ENCODE results near the gene GPR148. TPM values are rescaled to one million over a fixed set of nuclear protein-coding genes. Genes with fewer than 3 reads are reported as not detected.

GPR148 gene
- total RNA-seq, 1 donor from 2014 or later: not detected

GRCh38 chr2:130762031-130762909 lies 33.4 kb downstream of the GPR148 start:
- Histone ChIP-seq H3K36me3 (ENCODE audit: insufficient read depth, low read length) (no peaks in the 10 kb centered on the region), H3K9me3 (ENCODE audit: insufficient read depth, low read depth, low read length) (no peaks in the 10 kb centered on the region), H4K20me1 (ENCODE audit: insufficient read depth, low read length) (no peaks in the 10 kb centered on the region), H3K4me2 (ENCODE audit: low read length) (no peak overlapping the region), H3K9ac (ENCODE audit: low read length) (no peak overlapping the region), H3K79me2 (ENCODE audit: insufficient read depth, low read length) (no peaks in the 10 kb centered on the region), H3K4me1 (ENCODE audit: insufficient read depth, low read length) (no peaks in the 10 kb centered on the region), H2AFZ (ENCODE audit: low read depth, low read length) (no peak overlapping the region), H3K27ac (ENCODE audit: low read depth, low read length) (no peak overlapping the region), H3K27me3 (ENCODE audit: insufficient read depth, low read length) (peaks cover 2% of the 10 kb centered on the region), H3K4me3 (ENCODE audit: insufficient read depth, low read depth, low read length) (no peak overlapping the region)
- H3K4me3 Mint-ChIP-seq (ENCODE audit: unreplicated experiment): no peak overlapping the region
- FAIRE-seq (no peak), DNase-seq (ENCODE audit: low read depth) (no peak)
- TF ChIP-seq CTCF (IDR thresholded peaks at IDR 0.05; ENCODE audit: insufficient read depth, low read depth, low read length): no peak
- no peak for TF ChIP-seq EZH2 (IDR thresholded peaks at IDR 0.05; ENCODE audit: insufficient read depth, low read length)
- H3K9me3 Mint-ChIP-seq (ENCODE audit: unreplicated experiment): no peaks in the 10 kb centered on the region
- H3K4me1 Mint-ChIP-seq (ENCODE audit: low read depth, unreplicated experiment): no peaks in the 10 kb centered on the region
- no peaks in the 10 kb centered on the region for H3K36me3 Mint-ChIP-seq (ENCODE audit: low read depth, unreplicated experiment)
- peaks cover 45% of the 10 kb centered on the region for H3K27me3 Mint-ChIP-seq (ENCODE audit: low read depth, unreplicated experiment)
- no peak overlapping the region for H3K27ac Mint-ChIP-seq (ENCODE audit: unreplicated experiment)

GRCh38 chr2:130762910-130763385 lies 34.1 kb downstream of the GPR148 start:
- H3K36me3 ChIP-seq (ENCODE audit: insufficient read depth, low read length): no peaks in the 10 kb centered on the region
- Mint-ChIP-seq H3K27me3 (ENCODE audit: low read depth, unreplicated experiment) (peaks cover 46% of the 10 kb centered on the region), H3K4me3 (ENCODE audit: unreplicated experiment) (no peak overlapping the region), H3K4me1 (ENCODE audit: low read depth, unreplicated experiment) (no peaks in the 10 kb centered on the region), H3K9me3 (ENCODE audit: unreplicated experiment) (no peaks in the 10 kb centered on the region), H3K27ac (ENCODE audit: unreplicated experiment) (no peak overlapping the region), H3K36me3 (ENCODE audit: low read depth, unreplicated experiment) (peaks cover under 1% of the 10 kb centered on the region)
- no peak overlapping the region for H3K4me2 ChIP-seq (ENCODE audit: low read length)
- no peaks in the 10 kb centered on the region for H3K79me2 ChIP-seq (ENCODE audit: insufficient read depth, low read length)
- no peaks in the 10 kb centered on the region for H3K4me1 ChIP-seq (ENCODE audit: insufficient read depth, low read length)
- no peaks in the 10 kb centered on the region for H4K20me1 ChIP-seq (ENCODE audit: insufficient read depth, low read length)
- no peaks in the 10 kb centered on the region for H3K9me3 ChIP-seq (ENCODE audit: insufficient read depth, low read depth, low read length)
- no peak for TF ChIP-seq EZH2 (IDR thresholded peaks at IDR 0.05; ENCODE audit: insufficient read depth, low read length)
- no peak for TF ChIP-seq CTCF (IDR thresholded peaks at IDR 0.05; ENCODE audit: insufficient read depth, low read depth, low read length)
- no peaks in the 10 kb centered on the region for H3K27me3 ChIP-seq (ENCODE audit: insufficient read depth, low read length)
- FAIRE-seq (no peak), DNase-seq (ENCODE audit: low read depth) (no peak)
- H3K4me3 ChIP-seq (ENCODE audit: insufficient read depth, low read depth, low read length): no peak overlapping the region
- no peak overlapping the region for H2AFZ ChIP-seq (ENCODE audit: low read depth, low read length)
- H3K27ac ChIP-seq (ENCODE audit: low read depth, low read length): no peak overlapping the region
- no peak overlapping the region for H3K9ac ChIP-seq (ENCODE audit: low read length)

GRCh38 chr2:130763405-130763804 lies 34.5 kb downstream of the GPR148 start:
- no peak overlapping the region for H3K27ac Mint-ChIP-seq (ENCODE audit: unreplicated experiment)

More at GRCh38 chr2:130763405-130763804, 34.5 kb downstream of the GPR148 start:
- Mint-ChIP-seq H3K36me3 (ENCODE audit: low read depth, unreplicated experiment) (peaks cover 2% of the 10 kb centered on the region), H3K9me3 (ENCODE audit: unreplicated experiment) (no peaks in the 10 kb centered on the region), H3K27me3 (ENCODE audit: low read depth, unreplicated experiment) (peaks cover 44% of the 10 kb centered on the region), H3K4me3 (ENCODE audit: unreplicated experiment) (no peak overlapping the region), H3K4me1 (ENCODE audit: low read depth, unreplicated experiment) (no peaks in the 10 kb centered on the region)
- Histone ChIP-seq H3K79me2 (ENCODE audit: insufficient read depth, low read length) (no peaks in the 10 kb centered on the region), H3K9ac (ENCODE audit: low read length) (no peak overlapping the region), H3K27me3 (ENCODE audit: insufficient read depth, low read length) (no peaks in the 10 kb centered on the region), H3K4me2 (ENCODE audit: low read length) (no peak overlapping the region), H3K27ac (ENCODE audit: low read depth, low read length) (no peak overlapping the region), H3K9me3 (ENCODE audit: insufficient read depth, low read depth, low read length) (no peaks in the 10 kb centered on the region), H2AFZ (ENCODE audit: low read depth, low read length) (no peak overlapping the region), H4K20me1 (ENCODE audit: insufficient read depth, low read length) (no peaks in the 10 kb centered on the region), H3K4me3 (ENCODE audit: insufficient read depth, low read depth, low read length) (no peak overlapping the region), H3K4me1 (ENCODE audit: insufficient read depth, low read length) (no peaks in the 10 kb centered on the region), H3K36me3 (ENCODE audit: insufficient read depth, low read length) (no peaks in the 10 kb centered on the region)
- DNase-seq (ENCODE audit: low read depth): no peak
- no peak for FAIRE-seq
- no peak for TF ChIP-seq CTCF (IDR thresholded peaks at IDR 0.05; ENCODE audit: insufficient read depth, low read depth, low read length)
- no peak for TF ChIP-seq EZH2 (IDR thresholded peaks at IDR 0.05; ENCODE audit: insufficient read depth, low read length)

Measured in astrocyte (in vitro differentiated cells and primary cell).